IMR-90 (cell line): ENCODE measurements around the gene MAPRE2.

Experiments used
- FOS ChIP-seq: fragments of 150-350 bp; IDR thresholded peaks from 2 replicates; pipeline ENCODE4 v1.6.1; 2016; ENCODE audit warnings: low read depth, low read length
- MAFK ChIP-seq: IDR thresholded peaks from 2 replicates; pipeline ENCODE4 v1.6.1; 2012; ENCODE audit warnings: low read depth, low read length, improper control_type of control experiment
- POLR2A ChIP-seq: IDR thresholded peaks from 2 replicates; pipeline ENCODE4 v1.6.1; 2012; ENCODE audit warnings: mild to moderate bottlenecking, low read depth, low read length
- RFX5 ChIP-seq: IDR thresholded peaks from 2 replicates; pipeline ENCODE4 v1.8.0; 2012; ENCODE audit warnings: low read depth, mild to moderate bottlenecking, low read length, moderate library complexity
- TF ChIP-seq, protein P1 (sequence below): conservative IDR thresholded peaks from 2 replicates; pipeline ENCODE4 v1.5.1; 2012; ENCODE audit warnings: mild to moderate bottlenecking, low read depth, low read length, improper control_type of control experiment
- TF ChIP-seq, protein P2 (sequence below): fragments of 150-350 bp; IDR thresholded peaks from 2 replicates; pipeline ENCODE4 v1.6.1; 2017; ENCODE audit warnings: mild to moderate bottlenecking, antibody characterized with exemption, low read length, low read depth

DNA sequence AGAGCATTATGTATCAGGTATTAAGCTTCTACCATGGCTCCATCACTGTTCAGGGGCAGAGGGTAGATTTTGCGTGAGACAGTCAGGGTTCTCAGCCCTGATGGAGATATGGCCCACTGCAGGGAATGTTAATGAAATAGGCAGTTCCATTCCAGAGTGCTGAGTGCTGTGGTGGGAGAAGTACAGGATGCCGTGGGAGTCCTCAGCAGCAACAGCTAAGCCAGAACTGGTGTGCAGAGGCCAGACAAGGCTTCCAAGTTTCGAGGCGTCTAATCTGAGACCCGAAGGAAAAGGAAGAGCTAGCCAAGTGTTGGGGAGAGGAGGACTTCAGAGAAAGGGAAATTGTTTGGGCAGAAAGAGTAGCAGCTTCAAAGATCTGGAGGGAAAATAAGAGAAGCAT lies 30.2 kb upstream of the MAPRE2 start:
- no peak for TF ChIP-seq RFX5
- TF ChIP-seq FOS, result no peak
- no peak for TF ChIP-seq MAFK
- TF ChIP-seq, protein P1, sequence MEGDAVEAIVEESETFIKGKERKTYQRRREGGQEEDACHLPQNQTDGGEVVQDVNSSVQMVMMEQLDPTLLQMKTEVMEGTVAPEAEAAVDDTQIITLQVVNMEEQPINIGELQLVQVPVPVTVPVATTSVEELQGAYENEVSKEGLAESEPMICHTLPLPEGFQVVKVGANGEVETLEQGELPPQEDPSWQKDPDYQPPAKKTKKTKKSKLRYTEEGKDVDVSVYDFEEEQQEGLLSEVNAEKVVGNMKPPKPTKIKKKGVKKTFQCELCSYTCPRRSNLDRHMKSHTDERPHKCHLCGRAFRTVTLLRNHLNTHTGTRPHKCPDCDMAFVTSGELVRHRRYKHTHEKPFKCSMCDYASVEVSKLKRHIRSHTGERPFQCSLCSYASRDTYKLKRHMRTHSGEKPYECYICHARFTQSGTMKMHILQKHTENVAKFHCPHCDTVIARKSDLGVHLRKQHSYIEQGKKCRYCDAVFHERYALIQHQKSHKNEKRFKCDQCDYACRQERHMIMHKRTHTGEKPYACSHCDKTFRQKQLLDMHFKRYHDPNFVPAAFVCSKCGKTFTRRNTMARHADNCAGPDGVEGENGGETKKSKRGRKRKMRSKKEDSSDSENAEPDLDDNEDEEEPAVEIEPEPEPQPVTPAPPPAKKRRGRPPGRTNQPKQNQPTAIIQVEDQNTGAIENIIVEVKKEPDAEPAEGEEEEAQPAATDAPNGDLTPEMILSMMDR, result no peak
- TF ChIP-seq POLR2A, result no peak
- TF ChIP-seq, protein P2, sequence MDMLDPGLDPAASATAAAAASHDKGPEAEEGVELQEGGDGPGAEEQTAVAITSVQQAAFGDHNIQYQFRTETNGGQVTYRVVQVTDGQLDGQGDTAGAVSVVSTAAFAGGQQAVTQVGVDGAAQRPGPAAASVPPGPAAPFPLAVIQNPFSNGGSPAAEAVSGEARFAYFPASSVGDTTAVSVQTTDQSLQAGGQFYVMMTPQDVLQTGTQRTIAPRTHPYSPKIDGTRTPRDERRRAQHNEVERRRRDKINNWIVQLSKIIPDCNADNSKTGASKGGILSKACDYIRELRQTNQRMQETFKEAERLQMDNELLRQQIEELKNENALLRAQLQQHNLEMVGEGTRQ, result no peak
